DOHH2 (cell line): ENCODE measurements around the gene RAB6B.

Experiments
- H3F3A ChIP-seq: fragments of 200-600 bp; sonication (generic), shearing (Covaris generic); 2 replicates; pipeline ENCODE4 v1.6.0; 2016; ENCODE audit warnings: antibody characterized with exemption, mild to moderate bottlenecking; ENCODE audit not compliant: control insufficient read depth, insufficient read depth
- H3K27ac ChIP-seq: fragments of 200-600 bp; sonication (generic); 2 replicates; pipeline ENCODE4 v1.5.1; 2014; ENCODE audit warnings: low read depth, mild to moderate bottlenecking, low read length, moderate library complexity
- H3K27me3 ChIP-seq: fragments of 200-600 bp; sonication (generic); 2 replicates; pipeline ENCODE4 v1.6.1; 2014; ENCODE audit warnings: mild to moderate bottlenecking, low read length, mixed read lengths; ENCODE audit not compliant: control insufficient read depth
- H3K36me3 ChIP-seq: fragments of 200-600 bp; sonication (generic); 2 replicates; pipeline ENCODE4 v1.6.1; 2014; ENCODE audit warnings: mild to moderate bottlenecking, low read length, moderate library complexity, mixed read lengths; ENCODE audit not compliant: control insufficient read depth
- H3K4me1 ChIP-seq: fragments of 200-600 bp; sonication (generic); 2 replicates; pipeline ENCODE4 v1.6.1; 2014; ENCODE audit warnings: mild to moderate bottlenecking, low read length, mixed read lengths; ENCODE audit not compliant: control insufficient read depth
- H3K4me2 ChIP-seq: fragments of 200-600 bp; sonication (generic); 2 replicates; pipeline ENCODE4 v1.6.0; 2014; ENCODE audit warnings: mild to moderate bottlenecking, low read length, moderate library complexity
- H3K4me3 ChIP-seq: fragments of 200-600 bp; sonication (generic); 2 replicates; pipeline ENCODE4 v1.5.1; 2014; ENCODE audit warnings: mild to moderate bottlenecking, low read length, mixed read lengths
- H3K79me2 ChIP-seq: fragments of 200-600 bp; sonication (generic); 2 replicates; pipeline ENCODE4 v1.6.1; 2014; ENCODE audit warnings: mild to moderate bottlenecking, low read length, mixed read lengths; ENCODE audit not compliant: control insufficient read depth
- H3K9me2 ChIP-seq: fragments of 200-600 bp; sonication (generic); replicated peaks from 2 replicates; pipeline ENCODE4 v1.6.1; 2014; ENCODE audit warnings: mild to moderate bottlenecking, low read length, mixed read lengths; ENCODE audit not compliant: control insufficient read depth
- H3K9me3 ChIP-seq: fragments of 200-600 bp; sonication (generic); 2 replicates; pipeline ENCODE4 v1.6.1; 2014; ENCODE audit warnings: antibody characterized with exemption, low read length, mixed read lengths; ENCODE audit not compliant: control insufficient read depth, insufficient read depth
- H4K20me1 ChIP-seq: fragments of 200-600 bp; sonication (generic); 2 replicates; pipeline ENCODE4 v1.6.0; 2014; ENCODE audit warnings: low read depth, mild to moderate bottlenecking, antibody characterized with exemption, low read length, moderate library complexity; ENCODE audit not compliant: control insufficient read depth, insufficient read depth
- EZH2phosphoT487 ChIP-seq: fragments of 200-600 bp; sonication (generic); IDR thresholded peaks from 2 replicates; pipeline ENCODE4 v1.6.1; 2017; ENCODE audit warnings: borderline replicate concordance, mild to moderate bottlenecking, antibody characterized with exemption, low read length, moderate library complexity, mixed read lengths
- TF ChIP-seq, protein P1 (sequence below): fragments of 200-600 bp; sonication (generic); IDR thresholded peaks from one replicate; pipeline ENCODE4 v1.5.1; 2014; ENCODE audit warnings: antibody characterized with exemption, mild to moderate bottlenecking, low read depth, low read length; ENCODE audit not compliant: poor library complexity, severe bottlenecking

Gene RAB6B

DNA sequence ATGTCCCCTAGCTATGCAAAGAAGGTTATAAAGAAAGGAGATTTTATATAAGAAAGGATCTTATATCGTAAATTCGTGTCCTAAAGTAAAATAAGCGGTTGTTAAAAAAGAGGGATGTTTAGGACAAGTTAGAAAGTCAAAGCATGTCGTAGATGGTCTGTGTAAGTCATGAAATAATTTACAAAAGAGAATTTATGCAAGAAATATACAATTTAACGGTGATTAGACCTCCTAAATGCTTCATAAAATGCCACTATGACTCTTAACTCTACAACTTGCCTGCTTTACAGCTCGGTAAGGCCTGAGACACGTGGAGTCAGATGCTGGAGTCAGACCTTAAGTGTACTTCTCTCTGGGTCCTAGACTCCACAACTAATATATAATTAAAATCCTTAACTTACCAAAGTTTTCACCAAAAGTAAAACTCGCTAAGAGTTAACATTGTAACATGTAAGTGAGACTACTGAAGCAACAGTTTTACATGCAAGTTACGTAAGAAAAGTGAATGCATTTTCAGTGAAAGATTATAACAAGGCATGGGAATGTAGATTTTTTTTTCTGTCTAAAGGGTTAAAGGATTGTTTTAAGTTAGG lies 103.4 kb downstream of the RAB6B start:
- Histone ChIP-seq H3K27me3 (no peaks in the 10 kb centered on the region), H3K9me2 (no peaks in the 10 kb centered on the region), H3K9me3 (peaks cover 7% of the 10 kb centered on the region), H3K4me1 (no peaks in the 10 kb centered on the region), H3F3A (no peaks in the 10 kb centered on the region), H3K4me2 (no peak overlapping the region), H3K27ac (no peak overlapping the region), H3K79me2 (no peaks in the 10 kb centered on the region), H3K36me3 (no peaks in the 10 kb centered on the region), H4K20me1 (no peaks in the 10 kb centered on the region), H3K4me3 (no peak overlapping the region)
- no peak for TF ChIP-seq EZH2phosphoT487
- TF ChIP-seq, protein P1, sequence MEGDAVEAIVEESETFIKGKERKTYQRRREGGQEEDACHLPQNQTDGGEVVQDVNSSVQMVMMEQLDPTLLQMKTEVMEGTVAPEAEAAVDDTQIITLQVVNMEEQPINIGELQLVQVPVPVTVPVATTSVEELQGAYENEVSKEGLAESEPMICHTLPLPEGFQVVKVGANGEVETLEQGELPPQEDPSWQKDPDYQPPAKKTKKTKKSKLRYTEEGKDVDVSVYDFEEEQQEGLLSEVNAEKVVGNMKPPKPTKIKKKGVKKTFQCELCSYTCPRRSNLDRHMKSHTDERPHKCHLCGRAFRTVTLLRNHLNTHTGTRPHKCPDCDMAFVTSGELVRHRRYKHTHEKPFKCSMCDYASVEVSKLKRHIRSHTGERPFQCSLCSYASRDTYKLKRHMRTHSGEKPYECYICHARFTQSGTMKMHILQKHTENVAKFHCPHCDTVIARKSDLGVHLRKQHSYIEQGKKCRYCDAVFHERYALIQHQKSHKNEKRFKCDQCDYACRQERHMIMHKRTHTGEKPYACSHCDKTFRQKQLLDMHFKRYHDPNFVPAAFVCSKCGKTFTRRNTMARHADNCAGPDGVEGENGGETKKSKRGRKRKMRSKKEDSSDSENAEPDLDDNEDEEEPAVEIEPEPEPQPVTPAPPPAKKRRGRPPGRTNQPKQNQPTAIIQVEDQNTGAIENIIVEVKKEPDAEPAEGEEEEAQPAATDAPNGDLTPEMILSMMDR = no peak

DNA sequence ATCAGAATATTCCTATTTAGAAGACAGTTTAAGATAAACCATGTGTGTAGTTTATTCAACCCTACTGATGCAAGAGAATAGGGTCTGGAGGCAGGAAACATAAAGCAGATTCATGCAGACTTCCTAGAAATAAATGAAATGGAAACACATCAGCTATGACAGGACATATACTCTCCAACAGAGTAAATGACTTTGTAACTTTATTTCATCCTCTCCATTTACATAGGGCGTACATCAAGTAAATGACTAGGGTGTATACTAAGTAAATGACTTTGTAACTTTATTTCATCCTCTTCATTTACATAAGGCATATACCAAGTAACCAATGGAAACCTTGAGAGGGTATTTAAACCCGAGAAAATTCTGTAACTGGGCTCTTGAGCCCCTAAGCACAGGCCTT lies 107.7 kb downstream of the RAB6B start:
- no peaks in the 10 kb centered on the region for H3K27me3 ChIP-seq
- no peaks in the 10 kb centered on the region for H3K9me2 ChIP-seq
- H3K4me2 ChIP-seq = no peak overlapping the region
- H3F3A ChIP-seq = no peaks in the 10 kb centered on the region
- H3K4me1 ChIP-seq = no peaks in the 10 kb centered on the region
- H3K9me3 ChIP-seq = peaks cover 7% of the 10 kb centered on the region
- no peaks in the 10 kb centered on the region for H3K36me3 ChIP-seq
- H3K27ac ChIP-seq = no peak overlapping the region
- H3K4me3 ChIP-seq = no peak overlapping the region
- H3K79me2 ChIP-seq = no peaks in the 10 kb centered on the region
- TF ChIP-seq, protein P1 = no peak
- no peak for TF ChIP-seq EZH2phosphoT487
- H4K20me1 ChIP-seq = no peaks in the 10 kb centered on the region

DNA sequence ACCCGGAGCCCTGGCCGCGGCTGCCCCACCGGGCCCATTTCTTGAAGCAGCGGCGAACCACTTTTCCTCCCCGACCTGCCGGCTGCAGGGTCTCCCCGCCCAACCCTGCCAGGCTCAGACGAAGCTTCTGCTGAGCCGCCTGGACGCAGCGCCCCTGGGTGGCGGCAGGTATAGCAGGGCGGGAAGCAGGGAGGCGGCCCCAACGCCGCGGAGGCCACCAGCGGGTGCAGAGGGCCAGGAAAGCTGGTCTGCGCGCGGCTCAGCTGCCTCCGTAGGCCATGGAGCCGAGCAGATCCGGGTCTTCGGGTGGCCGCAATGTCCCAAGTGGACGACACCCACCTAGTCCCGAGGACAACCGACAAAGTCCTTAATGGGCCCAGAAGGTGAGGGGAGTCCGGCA lies 111.9 kb downstream of the RAB6B start:
- no peaks in the 10 kb centered on the region for H3K9me2 ChIP-seq
- no peak for TF ChIP-seq EZH2phosphoT487
- TF ChIP-seq, protein P1 = no peak
- H3K4me1 ChIP-seq = no peaks in the 10 kb centered on the region
- no peak overlapping the region for H3K27ac ChIP-seq
- H3F3A ChIP-seq = no peaks in the 10 kb centered on the region
- no peaks in the 10 kb centered on the region for H3K36me3 ChIP-seq
- no peaks in the 10 kb centered on the region for H3K79me2 ChIP-seq
- H3K9me3 ChIP-seq = no peaks in the 10 kb centered on the region
- no peak overlapping the region for H3K4me3 ChIP-seq
- no peak overlapping the region for H3K4me2 ChIP-seq
- H4K20me1 ChIP-seq = no peaks in the 10 kb centered on the region
- no peaks in the 10 kb centered on the region for H3K27me3 ChIP-seq
